Astrocyte (in vitro differentiated cells and primary cell): ENCODE results near the gene TEN1. TPM values are rescaled to one million over a fixed set of nuclear protein-coding genes. Genes with fewer than 3 reads are reported as not detected.

Source experiments
- DNase-seq: peaks from one replicate; pipeline ENCODE4 v3.0.0-alpha.2; 2010; ENCODE audit warnings: low read depth
- FAIRE-seq: peaks from 2 replicates; lab custom pipeline; 2011; peaks lifted over from hg19 to GRCh38; lab: Jason Lieb, UNC
- H2AFZ ChIP-seq: 2 replicates; pipeline ENCODE4 v1.6.0; 2012; ENCODE audit warnings: low read depth, low read length, inconsistent platforms
- H3K27ac ChIP-seq: 2 replicates; pipeline ENCODE4 v1.5.1; 2011; ENCODE audit warnings: low read depth, low read length, inconsistent platforms
- H3K27me3 ChIP-seq: 2 replicates; pipeline ENCODE4 v1.6.0; 2011; ENCODE audit warnings: low read length, inconsistent platforms; ENCODE audit not compliant: insufficient read depth
- H3K36me3 ChIP-seq: 2 replicates; pipeline ENCODE4 v1.5.1; 2011; ENCODE audit warnings: low read length, inconsistent platforms; ENCODE audit not compliant: insufficient read depth
- H3K4me1 ChIP-seq: 2 replicates; pipeline ENCODE4 v1.5.1; 2011; ENCODE audit warnings: low read length, inconsistent platforms; ENCODE audit not compliant: insufficient read depth
- H3K4me2 ChIP-seq: 2 replicates; pipeline ENCODE4 v1.6.0; 2012; ENCODE audit warnings: low read length, inconsistent platforms
- H3K4me3 ChIP-seq: 2 replicates; pipeline ENCODE4 v1.5.1; 2011; ENCODE audit warnings: low read depth, mild to moderate bottlenecking, low read length, inconsistent platforms; ENCODE audit not compliant: insufficient read depth
- H3K79me2 ChIP-seq: 2 replicates; pipeline ENCODE4 v1.6.0; 2012; ENCODE audit warnings: mild to moderate bottlenecking, low read length, inconsistent platforms; ENCODE audit not compliant: insufficient read depth
- H3K9ac ChIP-seq: 2 replicates; pipeline ENCODE4 v1.6.0; 2012; ENCODE audit warnings: mild to moderate bottlenecking, low read length, inconsistent platforms
- H3K9me3 ChIP-seq: 2 replicates; pipeline ENCODE4 v1.5.1; 2012; ENCODE audit warnings: low read depth, mild to moderate bottlenecking, low read length, inconsistent platforms; ENCODE audit not compliant: insufficient read depth
- H4K20me1 ChIP-seq: 2 replicates; pipeline ENCODE4 v1.6.0; 2012; ENCODE audit warnings: low read length, inconsistent platforms; ENCODE audit not compliant: insufficient read depth
- H3K27ac Mint-ChIP-seq: one replicate; pipeline ENCODE4 v1.8.0; 2021; ENCODE audit warnings: mild to moderate bottlenecking, mixed read lengths; ENCODE audit not compliant: unreplicated experiment
- H3K27me3 Mint-ChIP-seq: one replicate; pipeline ENCODE4 v1.8.0; 2021; ENCODE audit warnings: low read depth, mixed read lengths; ENCODE audit not compliant: unreplicated experiment
- H3K36me3 Mint-ChIP-seq: one replicate; pipeline ENCODE4 v1.8.0; 2021; ENCODE audit warnings: low read depth, mixed read lengths; ENCODE audit not compliant: unreplicated experiment
- H3K4me1 Mint-ChIP-seq: one replicate; pipeline ENCODE4 v1.8.0; 2021; ENCODE audit warnings: low read depth, mixed read lengths; ENCODE audit not compliant: unreplicated experiment
- H3K4me3 Mint-ChIP-seq: one replicate; pipeline ENCODE4 v1.8.0; 2021; ENCODE audit warnings: mild to moderate bottlenecking, moderate library complexity, mixed read lengths; ENCODE audit not compliant: unreplicated experiment
- H3K9me3 Mint-ChIP-seq: one replicate; pipeline ENCODE4 v1.8.0; 2021; ENCODE audit warnings: mild to moderate bottlenecking, mixed read lengths; ENCODE audit not compliant: unreplicated experiment
- EZH2 ChIP-seq: IDR thresholded peaks from 2 replicates; pipeline ENCODE4 v1.6.1; 2012; ENCODE audit warnings: mild to moderate bottlenecking, low read length, inconsistent platforms; ENCODE audit not compliant: insufficient read depth
- total RNA-seq: library from RNA; stranded (reverse); gene quantifications from 2 replicates; pipeline ENCODE4 v1.2.1, GENCODE V29; 2021
- TF ChIP-seq, protein P1 (sequence below): IDR thresholded peaks from 2 replicates; pipeline ENCODE4 v1.5.1; 2011; ENCODE audit warnings: low read depth, mild to moderate bottlenecking, inconsistent platforms, low read length, moderate library complexity; ENCODE audit not compliant: insufficient read depth

TEN1 gene
- total RNA-seq, 1 donor from 2014 or later: 17.7 TPM

DNA sequence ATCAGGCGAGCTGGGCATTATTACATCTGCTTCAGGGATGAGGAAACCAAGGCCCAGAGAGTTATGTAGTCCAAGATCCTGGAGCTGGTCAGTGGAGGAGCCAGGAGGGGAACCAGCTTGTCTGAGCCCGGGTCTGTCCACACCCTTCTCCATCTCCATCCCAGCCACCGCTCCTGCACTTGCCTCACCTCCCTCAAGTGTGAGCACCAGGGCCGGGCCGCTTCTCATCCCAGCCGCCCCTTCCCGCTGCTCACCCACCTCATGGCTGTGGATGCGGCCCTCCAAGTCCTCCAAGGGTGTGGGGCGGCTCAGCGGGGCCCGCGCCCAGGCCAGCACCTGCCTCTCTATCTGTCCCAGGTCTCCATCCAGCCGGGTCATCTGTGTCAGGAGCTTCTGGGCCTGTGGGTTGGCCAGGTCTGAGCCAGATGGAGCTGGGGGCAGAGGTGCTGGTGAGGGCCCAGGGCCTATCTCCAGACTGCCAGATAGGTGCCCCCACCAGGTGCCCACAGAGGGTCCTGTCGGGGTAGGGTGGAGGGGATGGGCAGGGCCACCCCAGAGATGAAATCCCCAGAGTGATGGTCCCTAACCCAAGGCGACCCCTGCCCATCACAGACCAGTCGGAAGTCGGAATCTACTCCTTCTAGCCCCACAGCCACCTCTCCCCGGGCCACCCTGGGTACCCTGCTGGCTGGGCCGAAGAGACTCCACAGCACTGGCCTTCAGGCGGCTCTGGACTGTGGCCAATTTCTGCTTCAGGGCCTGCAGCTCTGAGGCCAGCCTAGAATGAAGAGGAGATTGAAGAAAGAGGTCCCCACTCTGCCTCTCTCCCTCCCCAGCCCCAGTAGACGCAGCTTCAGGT is 38.7 kb downstream of the TEN1 start:
- FAIRE-seq: no peak
- peaks cover 8% of the 10 kb centered on the region for H3K4me1 Mint-ChIP-seq
- H3K4me3 Mint-ChIP-seq: no peak overlapping the region

DNA sequence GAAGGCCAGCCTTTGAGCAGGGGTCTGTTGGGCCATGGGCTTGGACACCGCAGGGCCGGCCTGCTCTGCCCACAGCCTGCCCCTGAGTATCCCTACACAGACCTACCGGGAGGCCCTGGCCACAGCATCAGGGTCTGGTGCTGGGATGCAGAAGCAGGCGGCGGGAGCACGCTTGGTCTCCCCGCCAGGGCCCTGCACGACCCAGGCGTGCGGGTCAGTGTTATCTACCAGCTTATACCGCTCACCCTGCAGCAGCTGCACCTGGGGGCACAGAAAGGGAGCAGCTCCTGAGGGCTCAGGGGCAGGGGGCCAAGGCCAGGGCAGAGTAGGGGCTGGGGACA is 39.3 kb downstream of the TEN1 start:
- no peak overlapping the region for H3K4me3 ChIP-seq
- TF ChIP-seq, protein P1, sequence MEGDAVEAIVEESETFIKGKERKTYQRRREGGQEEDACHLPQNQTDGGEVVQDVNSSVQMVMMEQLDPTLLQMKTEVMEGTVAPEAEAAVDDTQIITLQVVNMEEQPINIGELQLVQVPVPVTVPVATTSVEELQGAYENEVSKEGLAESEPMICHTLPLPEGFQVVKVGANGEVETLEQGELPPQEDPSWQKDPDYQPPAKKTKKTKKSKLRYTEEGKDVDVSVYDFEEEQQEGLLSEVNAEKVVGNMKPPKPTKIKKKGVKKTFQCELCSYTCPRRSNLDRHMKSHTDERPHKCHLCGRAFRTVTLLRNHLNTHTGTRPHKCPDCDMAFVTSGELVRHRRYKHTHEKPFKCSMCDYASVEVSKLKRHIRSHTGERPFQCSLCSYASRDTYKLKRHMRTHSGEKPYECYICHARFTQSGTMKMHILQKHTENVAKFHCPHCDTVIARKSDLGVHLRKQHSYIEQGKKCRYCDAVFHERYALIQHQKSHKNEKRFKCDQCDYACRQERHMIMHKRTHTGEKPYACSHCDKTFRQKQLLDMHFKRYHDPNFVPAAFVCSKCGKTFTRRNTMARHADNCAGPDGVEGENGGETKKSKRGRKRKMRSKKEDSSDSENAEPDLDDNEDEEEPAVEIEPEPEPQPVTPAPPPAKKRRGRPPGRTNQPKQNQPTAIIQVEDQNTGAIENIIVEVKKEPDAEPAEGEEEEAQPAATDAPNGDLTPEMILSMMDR: no peak
- no peak for TF ChIP-seq EZH2
- FAIRE-seq: no peak
- no peaks in the 10 kb centered on the region for H3K9me3 ChIP-seq
- H3K36me3 Mint-ChIP-seq: no peaks in the 10 kb centered on the region
- no peak overlapping the region for H2AFZ ChIP-seq
- no peak overlapping the region for H3K4me3 Mint-ChIP-seq
- peaks cover 8% of the 10 kb centered on the region for H3K4me1 Mint-ChIP-seq
- peaks cover 30% of the 10 kb centered on the region for H3K27me3 Mint-ChIP-seq
- no peak overlapping the region for H3K27ac ChIP-seq
- H3K9ac ChIP-seq: no peak overlapping the region
- no peak overlapping the region for H3K4me2 ChIP-seq
- no peaks in the 10 kb centered on the region for H3K27me3 ChIP-seq
- no peak for DNase-seq
- no peaks in the 10 kb centered on the region for H3K9me3 Mint-ChIP-seq
- H4K20me1 ChIP-seq: no peaks in the 10 kb centered on the region
- no peaks in the 10 kb centered on the region for H3K79me2 ChIP-seq
- H3K4me1 ChIP-seq: peaks cover 8% of the 10 kb centered on the region
- no peaks in the 10 kb centered on the region for H3K36me3 ChIP-seq
- no peak overlapping the region for H3K27ac Mint-ChIP-seq

More for the DNA sequence above, 38.7 kb downstream of the TEN1 start:
- Histone ChIP-seq H3K4me3 (no peak overlapping the region), H3K79me2 (no peaks in the 10 kb centered on the region), H3K9me3 (no peaks in the 10 kb centered on the region), H3K9ac (no peak overlapping the region), H2AFZ (no peak overlapping the region), H3K27ac (no peak overlapping the region), H3K4me2 (no peak overlapping the region), H4K20me1 (no peaks in the 10 kb centered on the region), H3K27me3 (no peaks in the 10 kb centered on the region), H3K36me3 (no peaks in the 10 kb centered on the region), H3K4me1 (peaks cover 8% of the 10 kb centered on the region)
- Mint-ChIP-seq H3K36me3 (no peaks in the 10 kb centered on the region), H3K9me3 (no peaks in the 10 kb centered on the region), H3K27me3 (peaks cover 26% of the 10 kb centered on the region), H3K27ac (no peak overlapping the region)
- TF ChIP-seq, protein P1: no peak
- DNase-seq: no peak

DNA sequence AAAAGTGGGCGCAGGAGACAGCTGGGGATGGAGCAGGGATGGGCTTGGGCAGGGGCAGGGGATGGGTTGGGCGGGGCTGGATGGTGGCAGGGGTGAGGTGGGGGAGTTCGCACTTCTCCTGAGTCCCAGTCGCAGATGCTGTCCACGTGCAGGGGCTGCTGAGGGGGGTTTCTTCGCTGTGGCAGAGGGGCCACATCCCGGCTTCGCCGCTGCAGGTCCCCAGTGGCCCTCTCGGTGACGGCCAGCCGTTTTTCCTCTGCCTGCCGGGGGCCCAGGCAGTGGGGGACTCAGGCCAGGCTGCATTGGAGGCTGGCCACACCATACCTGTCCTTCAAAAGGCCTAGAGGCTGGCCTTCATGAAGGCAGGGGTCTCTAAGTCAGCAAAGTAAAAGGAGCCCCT is 39.8 kb downstream of the TEN1 start:
- no peaks in the 10 kb centered on the region for H4K20me1 ChIP-seq
- no peaks in the 10 kb centered on the region for H3K79me2 ChIP-seq
- no peak overlapping the region for H3K4me2 ChIP-seq
- peaks cover 4% of the 10 kb centered on the region for H3K4me1 ChIP-seq
- DNase-seq (no peak), FAIRE-seq (no peak)
- peaks cover 27% of the 10 kb centered on the region for H3K27me3 Mint-ChIP-seq
- H3K9ac ChIP-seq: no peak overlapping the region
- H3K27ac Mint-ChIP-seq: no peak overlapping the region
- H3K9me3 Mint-ChIP-seq: no peaks in the 10 kb centered on the region
- no peak overlapping the region for H3K4me3 ChIP-seq
- H3K9me3 ChIP-seq: no peaks in the 10 kb centered on the region
- H3K27me3 ChIP-seq: no peaks in the 10 kb centered on the region
- H3K4me1 Mint-ChIP-seq: peaks cover 4% of the 10 kb centered on the region
- no peak overlapping the region for H3K4me3 Mint-ChIP-seq
- no peaks in the 10 kb centered on the region for H3K36me3 Mint-ChIP-seq
- no peak overlapping the region for H2AFZ ChIP-seq
- TF ChIP-seq EZH2: no peak
- TF ChIP-seq, protein P1: no peak
- H3K27ac ChIP-seq: no peak overlapping the region
- H3K36me3 ChIP-seq: no peaks in the 10 kb centered on the region
